ENCODE measurements around the gene ATP4B.

GRCh38 chr13:113668491-113668971 lies 10.5 kb upstream of the ATP4B start:
- TF ChIP-seq POLR2AphosphoS5 (IDR thresholded peaks at IDR 0.05; ENCODE audit: low read depth, low read length) (no peak), CTCF (IDR thresholded peaks at IDR 0.05) (no peak)
